Measurements from ENCODE around the gene DNAJA2.
"Not testable (repeated sequence)": the region's sequence is repeated elsewhere in the genome, so short reads cannot be mapped to it uniquely, and the experiment has no call there.

DNAJA2 gene

GRCh38 chr16:46973207-46973995 lies at the start of gene DNAJA2:
Gene DNAJA2 (minus strand): TSS chr16:46973674. CDS start chr16:46973572, 102 bp downstream.
- no peak for FAIRE-seq

DNA sequence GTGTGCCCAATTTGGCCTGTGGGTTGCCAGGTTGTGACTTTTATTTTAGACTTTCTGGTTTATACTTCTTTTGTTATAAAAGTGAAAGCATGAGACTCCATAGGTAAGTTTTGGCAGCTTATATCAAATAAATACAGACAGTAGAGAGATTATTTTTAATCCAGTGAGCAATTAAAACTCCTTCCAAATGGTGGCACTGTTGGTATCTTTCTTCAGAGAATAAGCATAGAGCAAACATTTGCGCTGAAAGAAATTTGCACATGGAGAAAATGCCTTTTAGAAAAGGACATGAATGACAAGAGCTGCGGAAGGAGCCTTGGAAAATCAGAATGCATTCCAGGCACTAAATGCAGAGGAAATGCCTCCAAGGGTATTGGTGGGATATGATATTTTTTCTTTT lies 46.1 kb upstream of the DNAJA2 start:
- FAIRE-seq: peak; percentile 4

- no peak for FAIRE-seq
These were observed 44.9 kb upstream of the DNAJA2 start for GRCh38 chr16:47018223-47018891.

GRCh38 chr16:47017636-47018035 lies 44.2 kb upstream of the DNAJA2 start:
- no peak for FAIRE-seq

DNA sequence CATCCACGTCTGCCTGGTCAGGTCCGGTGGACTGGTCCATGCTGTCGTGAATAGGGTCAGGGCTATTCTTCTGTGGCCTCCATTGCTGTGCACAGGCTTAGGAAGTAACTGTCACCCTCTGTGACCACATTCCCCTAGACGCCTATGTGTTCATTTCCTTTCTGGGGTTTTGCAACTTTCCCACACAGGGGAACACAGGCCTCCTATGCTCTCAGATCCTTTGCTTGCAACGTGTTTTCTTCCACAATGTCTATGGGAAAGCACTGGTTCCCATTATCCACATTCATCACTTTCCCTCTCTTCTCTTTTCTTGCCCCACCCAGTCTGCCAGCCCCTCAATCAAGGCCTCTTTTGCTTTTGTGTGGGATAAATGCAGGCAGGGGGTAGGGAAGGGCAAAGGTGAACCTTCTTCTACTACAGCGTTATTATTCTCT lies 43.2 kb upstream of the DNAJA2 start:
- no peak for FAIRE-seq

DNA sequence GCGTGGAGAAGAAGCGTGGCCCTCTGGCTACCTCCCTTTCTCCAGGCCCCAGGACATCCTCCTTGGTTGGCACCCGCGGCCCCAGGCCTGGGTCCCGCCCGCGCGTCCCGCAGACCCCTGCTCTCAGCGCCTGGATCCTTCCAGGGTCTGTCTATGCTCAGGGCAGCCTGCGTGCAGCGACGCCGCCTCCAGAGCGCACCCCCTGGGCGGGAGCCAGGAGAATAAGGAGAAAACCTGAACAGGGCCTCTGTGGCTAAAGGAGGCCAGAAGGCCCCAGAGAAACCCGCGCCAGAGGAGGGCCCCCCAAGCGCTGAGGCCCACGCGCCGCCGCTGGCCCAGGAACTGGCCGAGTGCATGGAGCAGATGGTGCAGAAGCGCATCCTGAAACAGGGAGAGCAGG lies 40.4 kb upstream of the DNAJA2 start:
- FAIRE-seq: no peak

- FAIRE-seq: no peak
These were observed 39.7 kb upstream of the DNAJA2 start for GRCh38 chr16:47013172-47013571.

- not testable (repeated sequence) for FAIRE-seq
These were observed 37.3 kb upstream of the DNAJA2 start for GRCh38 chr16:47010812-47011211.

- FAIRE-seq: no peak
These were observed 35.1 kb upstream of the DNAJA2 start for GRCh38 chr16:47008612-47009011.

DNA sequence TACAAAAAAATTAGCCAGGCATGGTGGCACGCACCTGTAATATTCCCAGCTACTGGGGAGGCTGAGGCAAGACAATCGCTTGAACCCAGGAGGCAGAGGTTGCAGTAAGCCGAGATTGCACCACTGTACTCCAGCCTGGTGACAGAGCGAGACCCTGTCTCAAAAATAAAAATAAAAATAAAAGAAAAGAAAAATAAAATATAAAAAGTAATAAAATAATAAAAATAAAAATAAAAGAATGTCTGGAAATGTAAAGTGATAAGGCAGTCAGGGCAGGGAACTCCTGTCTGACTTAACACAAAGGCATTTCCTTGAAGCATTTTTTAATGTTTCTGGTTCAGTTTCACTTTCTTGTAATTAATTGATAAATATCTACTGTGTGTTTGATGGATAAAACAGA lies 34.7 kb upstream of the DNAJA2 start:
- no peak for FAIRE-seq

- no peak for FAIRE-seq
These were observed 31.2 kb upstream of the DNAJA2 start for GRCh38 chr16:47004652-47005051.

DNA sequence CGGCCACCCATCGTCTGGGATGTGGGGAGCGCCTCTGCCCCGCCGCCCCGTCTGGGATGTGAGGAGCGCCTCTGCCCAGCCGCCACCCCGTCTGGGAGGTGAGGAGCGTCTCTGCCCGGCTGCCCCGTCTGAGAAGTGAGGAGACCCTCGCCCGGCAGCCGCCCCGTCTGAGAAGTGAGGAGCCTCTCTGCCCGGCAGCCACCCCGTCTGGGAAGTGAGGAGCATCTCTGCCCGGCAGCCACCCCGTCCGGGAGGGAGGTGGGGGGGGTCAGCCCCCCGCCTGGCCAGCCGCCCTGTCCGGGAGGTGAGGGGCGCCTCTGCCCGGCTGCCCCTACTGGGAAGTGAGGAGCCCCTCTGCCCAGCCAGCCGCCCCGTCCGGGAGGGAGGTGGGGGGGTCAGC lies 26.6 kb upstream of the DNAJA2 start:
- not testable (repeated sequence) for FAIRE-seq

DNA sequence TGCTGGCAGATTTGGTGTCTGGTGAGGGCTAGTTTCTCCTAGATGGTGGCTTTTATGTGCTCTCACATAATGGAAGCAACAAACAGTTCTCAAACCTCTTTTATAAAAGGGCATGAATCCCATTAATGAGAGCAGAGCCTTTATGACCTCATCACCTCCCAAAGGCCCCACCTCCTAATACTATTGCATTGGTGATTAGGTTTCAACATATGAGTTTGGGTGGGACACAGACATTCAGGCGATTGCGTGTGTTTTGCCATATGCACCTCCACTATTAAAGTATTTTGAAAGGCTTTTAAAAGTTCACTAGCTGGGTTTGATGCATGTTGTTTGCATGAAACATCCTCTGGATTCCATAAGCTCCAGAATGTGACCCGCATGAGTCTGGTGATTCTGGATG lies 24.4 kb upstream of the DNAJA2 start:
- FAIRE-seq: no peak

GRCh38 chr16:46996952-46997458 lies 23.5 kb upstream of the DNAJA2 start:
- FAIRE-seq: no peak

GRCh38 chr16:46996391-46996790 lies 22.9 kb upstream of the DNAJA2 start:
- FAIRE-seq: peak; percentile 99

GRCh38 chr16:46991729-46992704 lies 18.5 kb upstream of the DNAJA2 start:
- no peak for FAIRE-seq

DNA sequence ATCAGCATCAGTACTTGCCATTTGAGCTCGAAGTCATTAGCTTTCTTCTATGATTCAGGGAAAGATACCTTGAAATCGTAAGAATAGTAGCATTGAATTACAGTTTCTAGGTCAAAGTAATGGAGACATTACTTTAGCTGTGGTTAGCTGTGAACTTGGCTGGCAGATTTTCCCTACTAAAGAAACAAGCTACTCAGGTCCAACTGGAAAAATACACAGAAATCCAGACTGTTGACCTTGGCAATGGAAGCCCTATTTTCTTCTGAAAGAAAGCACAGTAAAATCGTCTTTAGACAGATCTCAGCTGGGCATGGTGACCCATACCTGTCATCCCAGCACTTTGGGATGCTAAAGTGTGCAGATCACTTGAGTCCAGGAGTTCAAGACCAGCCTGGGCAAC lies 13.4 kb upstream of the DNAJA2 start:
- no peak for FAIRE-seq

GRCh38 chr16:46986438-46986837 lies 13.0 kb upstream of the DNAJA2 start:
- FAIRE-seq: no peak

DNA sequence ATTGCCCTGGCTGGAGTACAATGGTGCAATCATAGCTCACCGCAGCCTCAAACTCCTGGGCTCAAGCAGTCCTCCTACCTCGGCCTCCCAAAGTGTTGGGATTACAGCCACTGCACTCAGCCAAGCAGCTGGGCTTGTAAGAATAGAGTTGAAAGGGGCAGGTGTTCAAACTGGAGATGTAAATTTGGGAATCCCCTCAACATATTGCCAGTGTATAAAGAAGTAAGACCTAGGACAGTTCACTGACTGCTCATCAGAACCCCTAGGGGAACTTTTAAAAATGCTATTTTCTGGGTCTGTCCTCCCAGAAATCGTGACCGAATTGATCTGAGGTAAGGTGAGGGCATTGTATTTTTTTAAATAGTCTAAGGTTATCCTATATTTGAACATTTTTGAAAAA lies 8.9 kb upstream of the DNAJA2 start:
- FAIRE-seq: no peak

GRCh38 chr16:46980926-46981325 lies 7.5 kb upstream of the DNAJA2 start:
- FAIRE-seq: no peak

GRCh38 chr16:46976550-46976949 lies 3.1 kb upstream of the DNAJA2 start:
- FAIRE-seq: no peak

DNA sequence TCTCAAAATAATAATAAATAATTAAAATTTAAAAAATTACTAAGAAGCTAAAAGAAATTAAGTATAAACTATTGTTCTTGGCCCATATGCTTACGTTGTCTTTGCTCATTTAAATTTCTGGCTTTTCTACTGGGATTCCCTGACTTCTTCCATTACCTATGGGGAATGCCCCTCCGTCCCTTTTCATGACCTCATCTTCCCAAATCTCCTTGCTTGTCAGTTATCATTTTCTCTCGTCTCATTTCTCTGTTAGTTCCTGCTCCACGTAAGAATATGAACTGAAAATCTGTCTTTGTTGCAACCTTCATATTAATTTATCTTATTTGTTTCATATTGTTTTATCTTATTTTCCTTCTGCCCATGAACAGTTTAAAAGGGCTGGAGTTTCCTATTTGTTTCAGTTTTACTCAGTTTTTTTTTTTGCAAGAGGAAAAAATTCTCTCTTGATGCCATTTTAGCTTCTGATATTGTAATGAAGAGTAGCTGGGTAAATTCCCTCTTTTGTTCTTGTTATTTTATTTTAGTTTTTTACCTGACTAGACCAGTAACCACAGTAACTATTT lies 2.5 kb upstream of the DNAJA2 start:
- FAIRE-seq: no peak

- FAIRE-seq: no peak
These were observed 1.7 kb upstream of the DNAJA2 start for GRCh38 chr16:46975165-46975564.

All from endometrium (tissue), 2 donors.